ENCODE results near the gene RPS19BP1. TPM values are rescaled to one million over a fixed set of nuclear protein-coding genes. Genes with fewer than 3 reads are reported as not detected.

Gene RPS19BP1
- total and polyA plus RNA-seq, 2 of the 8 experiments (the other 6 are each of a cell fraction or from before 2014, with no cell fraction given), result 77.9 to 97.9 TPM

GRCh38 chr22:39534591-39535356 is 2.2 kb upstream of the RPS19BP1 start:
- peak overlapping the region; percentile 94 for H4K91ac ChIP-seq (replicated peaks; ENCODE audit: insufficient read length, low read length)
- H3K18ac ChIP-seq (ENCODE audit: extremely low read depth, low read length), result peak overlapping the region; percentile 97
- no peak overlapping the region for H3K56ac ChIP-seq (replicated peaks; ENCODE audit: insufficient read length, low read depth, low read length)
- H4K5ac ChIP-seq (ENCODE audit: insufficient read length, low read depth, low read length), result peak overlapping the region; percentile 55
- H2AK5ac ChIP-seq (ENCODE audit: low read depth, low read length), result peak overlapping the region; percentile 27; the same call in 1 of the 2 replicates
- no peak overlapping the region for H3K27ac ChIP-seq (ENCODE audit: low read depth, low read length)
- WGBS, 2 experiments (ENCODE audit: extremely low coverage in 1 of 2, insufficient coverage in 1 of 2, insufficient read length in 1 of 2, insufficient replicate concordance in 2 of 2, low coverage in 1 of 2, low lambda C conversion rate in 2 of 2, missing lambda C conversion rate in 1 of 2), result 7% methylated on average over 33 of the region's 41 CpGs; no CpG with 5 or more reads in 1 of the 2 experiments
- peak in 1 of 2 experiments; percentile 99 for DNase-seq (ENCODE audit: low read depth in 1 of 2, low spot score in 2 of 2)
- peaks cover 0 to 14% of the 10 kb centered on the region in 2 experiments; a peak in 2 of 4 replicates for H3K79me2 ChIP-seq (ENCODE audit: control insufficient read depth in 1 of 2, insufficient read depth in 2 of 2, low read length in 2 of 2)
- H3K23ac ChIP-seq (ENCODE audit: insufficient read length), result no peak overlapping the region
- H2BK15ac ChIP-seq (ENCODE audit: low read length), result peak overlapping the region; percentile 25; the same call in 1 of the 2 replicates
- peak overlapping the region; percentile 96; the same call in 1 of the 2 replicates for H2BK20ac ChIP-seq (ENCODE audit: low read length)
- ChIA-PET POLR2A (ENCODE audit: partially characterized antibody) (interaction anchor here (0.5 to 3.6 kb wide), 9 partner anchors 12 to 800 kb away, joined by 3 to 61 read pairs (median 4); partner anchors contain the start of genes ATF4 and RPL3), CTCF (ENCODE audit: partially characterized antibody) (interaction anchor here (0.6 to 21.9 kb wide), 70 partner anchors 10 to 1679 kb away, joined by 3 to 361 read pairs (median 4); partner anchors contain the start of gene MIEF1)
- H2AFZ ChIP-seq (ENCODE audit: low read length), result peak overlapping the region; percentile 75
- no peak overlapping the region for H3K9ac ChIP-seq (replicated peaks in 1 of 4; ENCODE audit: extremely low read depth in 1 of 4, low read depth in 3 of 4, low read length in 3 of 4)
- peak overlapping the region; percentile 12 for H2BK120ac ChIP-seq (replicated peaks; ENCODE audit: low read depth, low read length)
- peaks cover 3 to 10% of the 10 kb centered on the region in 2 experiments for H4K20me1 ChIP-seq (replicated peaks in 1 of 2; ENCODE audit: control insufficient read depth in 1 of 2, insufficient read depth in 2 of 2, low read length in 2 of 2)
- H3K4ac ChIP-seq (replicated peaks; ENCODE audit: insufficient read length, low read depth, low read length), result peak overlapping the region; percentile 95
- H3K27me3 ChIP-seq (replicated peaks in 1 of 4; ENCODE audit: control insufficient read depth in 3 of 4, extremely low read depth in 1 of 4, insufficient read depth in 3 of 4, low read length in 3 of 4), result no peaks in the 10 kb centered on the region
- no peak overlapping the region for H3K14ac ChIP-seq (ENCODE audit: insufficient read length)
- 0 out of 2 replicates have a peak, but pooled peaks cover under 1% of the 10 kb centered on the region for H3K79me1 ChIP-seq (ENCODE audit: low read depth, low read length)
- FAIRE-seq, result no peak
- no peaks in the 10 kb centered on the region for H3K9me3 ChIP-seq (ENCODE audit: insufficient read depth in 2 of 2, low read depth in 1 of 2, low read length in 1 of 2)
- H2BK12ac ChIP-seq (ENCODE audit: low read depth, low read length), result peak overlapping the region; percentile 91
- H3K4me3 ChIP-seq (ENCODE audit: extremely low read depth in 1 of 4, insufficient read depth in 2 of 4, low read depth in 3 of 4, low read length in 4 of 4), result peak overlapping the region in 2 of 4 experiments; percentile 36 to 48; a peak in 3 of 8 replicates
- H3K23me2 ChIP-seq (ENCODE audit: low read depth, low read length), result peaks cover 8% of the 10 kb centered on the region
- H2BK5ac ChIP-seq (ENCODE audit: low read depth, low read length), result peak overlapping the region; percentile 92; the same call in 1 of the 2 replicates
- H4K8ac ChIP-seq (ENCODE audit: extremely low read depth, insufficient read depth, low read length), result peak overlapping the region; percentile 87
- H3K36me3 ChIP-seq (ENCODE audit: control insufficient read depth in 2 of 4, insufficient read depth in 4 of 4, low read length in 3 of 4), result peaks cover 0 to 3% (median 0%) of the 10 kb centered on the region in 4 experiments; a peak in 1 of 8 replicates
- peak overlapping the region; percentile 48 to 74 for H3K4me2 ChIP-seq (ENCODE audit: insufficient read depth in 1 of 2, low read depth in 2 of 2, low read length in 2 of 2)
- H3K4me1 ChIP-seq (replicated peaks in 1 of 4; ENCODE audit: control insufficient read depth in 3 of 4, insufficient read depth in 4 of 4, low read length in 3 of 4), result peaks cover 15 to 43% (median 27%) of the 10 kb centered on the region in 4 experiments
- TF ChIP-seq NRF1 (IDR thresholded peaks at IDR 0.05; ENCODE audit: low read depth, low read length) (no peak), GTF2F1 (IDR thresholded peaks at IDR 0.05; ENCODE audit: borderline replicate concordance, low read depth, low read length) (no peak), YY1 (IDR thresholded peaks at IDR 0.05; ENCODE audit: low read depth, low read length) (peak; percentile 55; the same call in 1 of the 2 replicates)
